SK-N-MC (cell line): ENCODE data around the gene FHIT.

Experiments used
- DNase-seq: peaks from one replicate; pipeline ENCODE4 v3.0.0-alpha.2; 2011; ENCODE audit warnings: low read depth, low spot score
- H3K27ac ChIP-seq: fragments of 200-600 bp; sonication (generic); 2 replicates; pipeline ENCODE4 v1.5.1; 2016; ENCODE audit warnings: mixed run types
- H3K36me3 ChIP-seq: fragments of 200-600 bp; sonication (generic); 2 replicates; pipeline ENCODE4 v1.6.1; 2017; ENCODE audit warnings: antibody characterized with exemption, low read length, mixed read lengths; ENCODE audit not compliant: insufficient read depth
- H3K4me3 ChIP-seq: fragments of 200-600 bp; sonication (generic); 2 replicates; pipeline ENCODE4 v1.5.1; 2016
- H3K9ac ChIP-seq: fragments of 200-600 bp; sonication (generic); 2 replicates; pipeline ENCODE4 v1.8.0; 2017; ENCODE audit warnings: mixed run types, mixed read lengths; ENCODE audit not compliant: insufficient read length
- H3K9me3 ChIP-seq: fragments of 200-600 bp; sonication (generic); 2 replicates; pipeline ENCODE4 v1.6.1; 2017; ENCODE audit warnings: low read depth, mild to moderate bottlenecking, antibody characterized with exemption, low read length, moderate library complexity, mixed read lengths
- EZH2 ChIP-seq: fragments of 200-600 bp; sonication (generic); IDR thresholded peaks from one replicate; pipeline ENCODE4 v1.6.1; 2017; ENCODE audit warnings: antibody characterized with exemption
- FOXP2 ChIP-seq: optimal IDR thresholded peaks from 2 replicates; pipeline ENCODE3; 2011; ENCODE audit warnings: mild to moderate bottlenecking, moderate library complexity; ENCODE audit not compliant: insufficient read depth; ENCODE audit errors: extremely low read length, control extremely low read depth
- POLR2AphosphoS5 ChIP-seq: IDR thresholded peaks from 2 replicates; pipeline ENCODE4 v1.6.1; 2012; ENCODE audit warnings: mild to moderate bottlenecking, low read depth, low read length, borderline replicate concordance

The FHIT gene

GRCh38 chr3:60147249-60147950, 1103.9 kb downstream of the FHIT start:
- H3K9me3 ChIP-seq, result no peaks in the 10 kb centered on the region
- H3K36me3 ChIP-seq, result no peaks in the 10 kb centered on the region
- DNase-seq, result no peak
- no peak overlapping the region for H3K4me3 ChIP-seq
- no peak overlapping the region for H3K27ac ChIP-seq
- H3K9ac ChIP-seq, result no peak overlapping the region
- TF ChIP-seq FOXP2 (no peak), POLR2AphosphoS5 (no peak), EZH2 (no peak)

GRCh38 chr3:60146121-60146520, 1105.1 kb downstream of the FHIT start:
- no peaks in the 10 kb centered on the region for H3K9me3 ChIP-seq
- DNase-seq, result no peak
- no peak for TF ChIP-seq POLR2AphosphoS5
- TF ChIP-seq FOXP2, result no peak
- no peak for TF ChIP-seq EZH2

GRCh38 chr3:60144071-60144470, 1107.2 kb downstream of the FHIT start:
- H3K4me3 ChIP-seq, result no peak overlapping the region
- no peaks in the 10 kb centered on the region for H3K9me3 ChIP-seq
- no peak overlapping the region for H3K27ac ChIP-seq
- H3K9ac ChIP-seq, result no peak overlapping the region
- H3K36me3 ChIP-seq, result no peaks in the 10 kb centered on the region
- no peak for DNase-seq
- no peak for TF ChIP-seq FOXP2
- no peak for TF ChIP-seq POLR2AphosphoS5
- no peak for TF ChIP-seq EZH2

More at GRCh38 chr3:60146121-60146520, 1105.1 kb downstream of the FHIT start:
- Histone ChIP-seq H3K27ac (no peak overlapping the region), H3K36me3 (no peaks in the 10 kb centered on the region), H3K4me3 (no peak overlapping the region), H3K9ac (no peak overlapping the region)

GRCh38 chr3:60142009-60142408, 1109.2 kb downstream of the FHIT start:
- DNase-seq, result no peak
- no peak overlapping the region for H3K27ac ChIP-seq
- no peaks in the 10 kb centered on the region for H3K9me3 ChIP-seq
- no peak overlapping the region for H3K4me3 ChIP-seq
- TF ChIP-seq POLR2AphosphoS5 (no peak), EZH2 (no peak), FOXP2 (no peak)
- H3K36me3 ChIP-seq, result no peaks in the 10 kb centered on the region
- no peak overlapping the region for H3K9ac ChIP-seq

- no peak for DNase-seq
- no peak overlapping the region for H3K4me3 ChIP-seq
- TF ChIP-seq EZH2 (no peak), POLR2AphosphoS5 (no peak), FOXP2 (no peak)
- H3K36me3 ChIP-seq, result no peaks in the 10 kb centered on the region
- H3K9ac ChIP-seq, result no peak overlapping the region
- no peak overlapping the region for H3K27ac ChIP-seq
- no peaks in the 10 kb centered on the region for H3K9me3 ChIP-seq
Measured at GRCh38 chr3:60140160-60140559, 1111.1 kb downstream of the FHIT start.

- Histone ChIP-seq H3K4me3 (no peak overlapping the region), H3K9me3 (no peaks in the 10 kb centered on the region), H3K27ac (no peak overlapping the region), H3K36me3 (no peaks in the 10 kb centered on the region), H3K9ac (no peak overlapping the region)
- DNase-seq, result no peak
- TF ChIP-seq EZH2 (no peak), POLR2AphosphoS5 (no peak), FOXP2 (no peak)
Measured at GRCh38 chr3:60136601-60137000, 1114.7 kb downstream of the FHIT start.

GRCh38 chr3:60135474-60135873, 1115.8 kb downstream of the FHIT start:
- no peaks in the 10 kb centered on the region for H3K9me3 ChIP-seq
- no peak for TF ChIP-seq POLR2AphosphoS5
- no peak for TF ChIP-seq FOXP2
- TF ChIP-seq EZH2, result no peak
- DNase-seq, result no peak
- no peak overlapping the region for H3K4me3 ChIP-seq
- H3K27ac ChIP-seq, result no peak overlapping the region
- H3K36me3 ChIP-seq, result no peaks in the 10 kb centered on the region
- H3K9ac ChIP-seq, result no peak overlapping the region

GRCh38 chr3:60133269-60134162, 1117.7 kb downstream of the FHIT start:
- Histone ChIP-seq H3K9me3 (no peaks in the 10 kb centered on the region), H3K4me3 (no peak overlapping the region), H3K9ac (no peak overlapping the region), H3K27ac (no peak overlapping the region), H3K36me3 (no peaks in the 10 kb centered on the region)
- TF ChIP-seq EZH2 (no peak), POLR2AphosphoS5 (no peak), FOXP2 (no peak)
- DNase-seq, result no peak
